ENCODE results near the gene MIS12.

GRCh38 chr17:5478992-5479391 is 7.4 kb upstream of the MIS12 start:
- TF ChIP-seq PPARA (CRISPR knock-in tag; IDR thresholded peaks at IDR 0.05; ENCODE audit: borderline replicate concordance) (no peak), BACH2 (CRISPR knock-in tag; IDR thresholded peaks at IDR 0.05; ENCODE audit: borderline replicate concordance) (no peak), PATZ1 (CRISPR knock-in tag; IDR thresholded peaks at IDR 0.05; ENCODE audit: borderline replicate concordance) (no peak), ZC3H10 (CRISPR knock-in tag; IDR thresholded peaks at IDR 0.05) (no peak), RARB (CRISPR knock-in tag; IDR thresholded peaks at IDR 0.05) (no peak), ZNF565 (CRISPR knock-in tag; conservative IDR thresholded peaks at IDR 0.05; ENCODE audit: low read depth) (no peak), SNAI2 (CRISPR knock-in tag; IDR thresholded peaks at IDR 0.05) (no peak), ZFP30 (CRISPR knock-in tag; IDR thresholded peaks at IDR 0.05) (no peak)
- TF ChIP-seq, protein P1, sequence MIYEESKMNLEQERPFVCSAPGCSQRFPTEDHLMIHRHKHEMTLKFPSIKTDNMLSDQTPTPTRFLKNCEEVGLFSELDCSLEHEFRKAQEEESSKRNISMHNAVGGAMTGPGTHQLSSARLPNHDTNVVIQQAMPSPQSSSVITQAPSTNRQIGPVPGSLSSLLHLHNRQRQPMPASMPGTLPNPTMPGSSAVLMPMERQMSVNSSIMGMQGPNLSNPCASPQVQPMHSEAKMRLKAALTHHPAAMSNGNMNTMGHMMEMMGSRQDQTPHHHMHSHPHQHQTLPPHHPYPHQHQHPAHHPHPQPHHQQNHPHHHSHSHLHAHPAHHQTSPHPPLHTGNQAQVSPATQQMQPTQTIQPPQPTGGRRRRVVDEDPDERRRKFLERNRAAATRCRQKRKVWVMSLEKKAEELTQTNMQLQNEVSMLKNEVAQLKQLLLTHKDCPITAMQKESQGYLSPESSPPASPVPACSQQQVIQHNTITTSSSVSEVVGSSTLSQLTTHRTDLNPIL (CRISPR knock-in tag; IDR thresholded peaks at IDR 0.05; ENCODE audit: low read depth) = no peak

Measured in SK-N-SH treated with all-trans-retinoic acid at 6 μM for 48 hours (cell line).